Measurements from ENCODE around the gene GHITM. TPM values are rescaled to one million over a fixed set of nuclear protein-coding genes. Genes with fewer than 3 reads are reported as not detected.

The GHITM gene
- total and polyA plus RNA-seq, 2 donors from 2014 or later = 134 to 376 TPM

DNA sequence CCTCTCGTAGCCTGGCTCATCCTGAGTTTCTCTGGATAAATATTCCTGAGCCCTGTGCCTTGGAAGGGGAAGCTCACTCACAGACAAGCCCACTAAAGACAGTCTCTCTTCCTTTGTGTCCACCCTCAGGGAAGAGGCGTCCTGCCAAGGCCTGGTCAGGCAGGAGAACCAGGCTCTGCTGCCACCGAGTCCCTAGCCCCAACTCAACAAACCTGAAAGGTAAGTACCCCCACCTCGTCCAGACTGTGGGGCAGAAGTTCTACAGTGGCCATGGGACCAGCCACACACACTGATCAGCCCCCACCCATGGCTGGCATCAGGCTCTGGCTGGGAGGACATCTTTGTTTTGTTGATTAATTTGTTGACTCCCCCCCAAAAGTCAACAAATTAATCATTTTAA, 37.0 kb downstream of the GHITM start:
- Histone ChIP-seq H3K9ac (ENCODE audit: low read length in 3 of 3) (no peak overlapping the region), H3K9me3 (ENCODE audit: control insufficient read depth in 2 of 3, insufficient read depth in 1 of 3, low read length in 3 of 3) (no peaks in the 10 kb centered on the region), H3K27ac (ENCODE audit: low read depth in 2 of 2, low read length in 2 of 2) (no peak overlapping the region), H3K4me1 (ENCODE audit: control insufficient read depth in 2 of 3, insufficient read depth in 2 of 3, low read depth in 1 of 3, low read length in 3 of 3) (peaks cover 0 to 14% (median 0%) of the 10 kb centered on the region in 3 donors), H3K27me3 (ENCODE audit: control insufficient read depth, insufficient read depth, low read length) (no peaks in the 10 kb centered on the region), H3K36me3 (ENCODE audit: control insufficient read depth in 2 of 3, insufficient read depth in 3 of 3, low read length in 3 of 3) (no peaks in the 10 kb centered on the region), H3K4me3 (ENCODE audit: low read length in 3 of 3) (no peak overlapping the region)
- FAIRE-seq (no peak), DNase-seq (no peak)
- intact Hi-C loops (cut with DNase I) = no loop called here
- TF ChIP-seq, protein P1, sequence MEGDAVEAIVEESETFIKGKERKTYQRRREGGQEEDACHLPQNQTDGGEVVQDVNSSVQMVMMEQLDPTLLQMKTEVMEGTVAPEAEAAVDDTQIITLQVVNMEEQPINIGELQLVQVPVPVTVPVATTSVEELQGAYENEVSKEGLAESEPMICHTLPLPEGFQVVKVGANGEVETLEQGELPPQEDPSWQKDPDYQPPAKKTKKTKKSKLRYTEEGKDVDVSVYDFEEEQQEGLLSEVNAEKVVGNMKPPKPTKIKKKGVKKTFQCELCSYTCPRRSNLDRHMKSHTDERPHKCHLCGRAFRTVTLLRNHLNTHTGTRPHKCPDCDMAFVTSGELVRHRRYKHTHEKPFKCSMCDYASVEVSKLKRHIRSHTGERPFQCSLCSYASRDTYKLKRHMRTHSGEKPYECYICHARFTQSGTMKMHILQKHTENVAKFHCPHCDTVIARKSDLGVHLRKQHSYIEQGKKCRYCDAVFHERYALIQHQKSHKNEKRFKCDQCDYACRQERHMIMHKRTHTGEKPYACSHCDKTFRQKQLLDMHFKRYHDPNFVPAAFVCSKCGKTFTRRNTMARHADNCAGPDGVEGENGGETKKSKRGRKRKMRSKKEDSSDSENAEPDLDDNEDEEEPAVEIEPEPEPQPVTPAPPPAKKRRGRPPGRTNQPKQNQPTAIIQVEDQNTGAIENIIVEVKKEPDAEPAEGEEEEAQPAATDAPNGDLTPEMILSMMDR (IDR thresholded peaks at IDR 0.05; ENCODE audit: borderline replicate concordance, extremely low read depth, insufficient read depth) = no peak

DNA sequence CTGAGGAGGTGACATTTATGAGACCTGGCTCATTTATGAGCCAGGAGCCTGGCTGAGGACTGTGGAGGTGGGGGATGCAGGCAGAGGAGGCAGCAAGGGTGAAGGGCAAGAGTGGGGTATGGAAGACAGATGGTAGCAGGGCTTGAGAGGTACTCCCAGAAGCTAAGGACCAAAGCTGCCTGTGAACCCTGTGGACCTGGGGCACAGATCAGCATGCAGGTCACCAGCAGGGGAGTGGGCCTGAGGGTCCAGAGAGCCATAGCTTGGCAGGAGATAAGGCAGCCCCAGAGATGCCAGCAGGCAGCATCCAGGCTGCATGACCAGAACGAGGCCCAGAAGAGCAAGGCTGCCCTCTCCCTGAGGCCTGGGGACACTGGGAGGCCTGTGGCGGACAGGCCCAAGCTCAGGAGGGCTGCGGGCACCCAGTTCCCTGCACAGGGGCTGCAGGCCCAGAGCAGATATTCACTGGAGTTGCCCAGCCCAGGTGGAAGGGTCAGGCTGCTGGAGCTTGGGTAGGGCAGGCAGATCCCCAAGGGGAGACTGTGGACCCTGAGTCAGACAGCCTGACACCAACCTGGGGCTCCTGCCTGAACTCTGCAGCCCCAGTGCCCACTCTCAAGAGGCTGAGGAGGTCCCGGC, 37.6 kb downstream of the GHITM start:
- FAIRE-seq = no peak
- no peaks in the 10 kb centered on the region for H3K27me3 ChIP-seq (ENCODE audit: control insufficient read depth, insufficient read depth, low read length)
- H3K4me1 ChIP-seq (ENCODE audit: control insufficient read depth in 2 of 3, insufficient read depth in 2 of 3, low read depth in 1 of 3, low read length in 3 of 3) = peaks cover 0 to 14% (median 0%) of the 10 kb centered on the region in 3 donors
- no peak for DNase-seq
- no peaks in the 10 kb centered on the region for H3K9me3 ChIP-seq (ENCODE audit: control insufficient read depth in 2 of 3, insufficient read depth in 1 of 3, low read length in 3 of 3)
- H3K27ac ChIP-seq (ENCODE audit: low read depth in 2 of 2, low read length in 2 of 2) = no peak overlapping the region
- TF ChIP-seq, protein P1 (IDR thresholded peaks at IDR 0.05; ENCODE audit: borderline replicate concordance, extremely low read depth, insufficient read depth) = no peak
- H3K9ac ChIP-seq (ENCODE audit: low read length in 3 of 3) = no peak overlapping the region
- no peak overlapping the region for H3K4me3 ChIP-seq (ENCODE audit: low read length in 3 of 3)
- intact Hi-C loops (cut with DNase I) = no loop called here
- no peaks in the 10 kb centered on the region for H3K36me3 ChIP-seq (ENCODE audit: control insufficient read depth in 2 of 3, insufficient read depth in 3 of 3, low read length in 3 of 3)

DNA sequence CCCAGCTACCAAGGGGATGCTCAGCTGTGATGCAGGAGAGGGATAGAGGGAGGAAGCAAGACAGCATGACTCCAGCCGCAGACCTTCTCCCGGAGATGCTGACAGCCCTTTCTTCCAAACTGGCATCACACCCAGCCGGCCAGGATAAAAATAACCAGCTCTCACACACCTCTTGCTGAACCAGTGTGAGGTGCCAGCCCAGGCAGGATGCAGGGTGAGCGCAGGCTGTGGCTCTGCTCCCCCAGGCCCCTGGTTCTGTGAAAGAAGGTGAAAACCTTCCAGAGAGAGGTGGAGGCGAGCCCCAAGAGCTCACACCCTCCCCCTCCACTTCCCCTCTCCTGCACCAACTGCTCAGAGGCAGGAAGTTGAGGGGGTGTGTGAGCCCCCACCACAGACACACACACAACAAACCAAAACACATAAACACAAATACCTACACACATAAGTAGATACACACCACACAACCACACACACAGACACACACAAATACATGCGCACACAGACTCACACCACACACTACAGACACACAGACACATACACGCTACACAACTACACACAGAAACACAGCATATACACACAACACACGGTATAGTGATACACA, 38.3 kb downstream of the GHITM start:
- H3K9me3 ChIP-seq (ENCODE audit: control insufficient read depth in 2 of 3, insufficient read depth in 1 of 3, low read length in 3 of 3) = no peaks in the 10 kb centered on the region
- H3K4me1 ChIP-seq (ENCODE audit: control insufficient read depth in 2 of 3, insufficient read depth in 2 of 3, low read depth in 1 of 3, low read length in 3 of 3) = peaks cover 0 to 12% (median 0%) of the 10 kb centered on the region in 3 donors
- no peaks in the 10 kb centered on the region for H3K27me3 ChIP-seq (ENCODE audit: control insufficient read depth, insufficient read depth, low read length)
- DNase-seq (no peak), FAIRE-seq (no peak)
- no peaks in the 10 kb centered on the region for H3K36me3 ChIP-seq (ENCODE audit: control insufficient read depth in 2 of 3, insufficient read depth in 3 of 3, low read length in 3 of 3)
- H3K4me3 ChIP-seq (ENCODE audit: low read length in 3 of 3) = no peak overlapping the region
- intact Hi-C loops (cut with DNase I) = no loop called here
- no peak overlapping the region for H3K9ac ChIP-seq (ENCODE audit: low read length in 3 of 3)
- no peak overlapping the region for H3K27ac ChIP-seq (ENCODE audit: low read depth in 2 of 2, low read length in 2 of 2)
- TF ChIP-seq, protein P1 (IDR thresholded peaks at IDR 0.05; ENCODE audit: borderline replicate concordance, extremely low read depth, insufficient read depth) = no peak

All from kidney (tissue), 14 donors.